DND-41 (cell line): ENCODE data around the gene LAMA2.

ENCODE experiments used
- ATAC-seq: fragments of 200-7000 bp; cut with Tn5 transposase; 3 replicates; pipeline ENCODE4 v1.9.1; 2021; ENCODE audit warnings: low read depth; ENCODE audit not compliant: insufficient read depth
- DNase-seq: peaks from one replicate; pipeline ENCODE4 v3.0.0-alpha.2; 2020
- H2AFZ ChIP-seq: 2 replicates; pipeline ENCODE4 v1.6.0; 2012; ENCODE audit warnings: low read depth, low read length
- H3K27ac ChIP-seq: 2 replicates; pipeline ENCODE4 v1.5.1; 2012; ENCODE audit warnings: low read length, inconsistent platforms
- H3K27me3 ChIP-seq: fragments of 200-600 bp; sonication (generic); 2 replicates; pipeline ENCODE4 v1.6.0; 2012; ENCODE audit warnings: low read length, mild to moderate bottlenecking, inconsistent platforms; ENCODE audit not compliant: insufficient read depth, poor library complexity
- H3K36me3 ChIP-seq: 2 replicates; pipeline ENCODE4 v1.5.1; 2012; ENCODE audit warnings: low read length, inconsistent platforms; ENCODE audit not compliant: insufficient read depth
- H3K4me1 ChIP-seq: 2 replicates; pipeline ENCODE4 v1.5.1; 2012; ENCODE audit warnings: mild to moderate bottlenecking, low read length; ENCODE audit not compliant: insufficient read depth
- H3K4me2 ChIP-seq: 2 replicates; pipeline ENCODE4 v1.6.0; 2012; ENCODE audit warnings: mild to moderate bottlenecking, moderate library complexity, low read length, inconsistent platforms; ENCODE audit not compliant: insufficient read depth
- H3K4me3 ChIP-seq, 2 experiments: fragments of 200-600 bp in 1 of 2; shearing (Covaris generic) in 1 of 2; 2 replicates each; pipeline ENCODE4 v1.5.1; 2012 to 2016; ENCODE audit warnings: inconsistent platforms in 2 of 2, low read length in 2 of 2, mild to moderate bottlenecking in 2 of 2, low read depth in 1 of 2, moderate library complexity in 1 of 2
- H3K79me2 ChIP-seq: 2 replicates; pipeline ENCODE4 v1.6.0; 2012; ENCODE audit warnings: low read length, inconsistent platforms; ENCODE audit not compliant: insufficient read depth
- H3K9ac ChIP-seq: 2 replicates; pipeline ENCODE4 v1.6.0; 2012; ENCODE audit warnings: low read depth, mild to moderate bottlenecking, inconsistent platforms, low read length, moderate library complexity
- H3K9me3 ChIP-seq: 2 replicates; pipeline ENCODE4 v1.5.1; 2012; ENCODE audit warnings: low read length, moderate library complexity, mild to moderate bottlenecking, inconsistent platforms; ENCODE audit not compliant: insufficient read depth, severe bottlenecking
- H4K20me1 ChIP-seq: 2 replicates; pipeline ENCODE4 v1.6.0; 2012; ENCODE audit warnings: low read length; ENCODE audit not compliant: insufficient read depth
- CTCF ChIP-seq: IDR thresholded peaks from 2 replicates; pipeline ENCODE4 v1.5.1; 2012; ENCODE audit warnings: borderline replicate concordance, low read length, moderate library complexity, mild to moderate bottlenecking; ENCODE audit not compliant: poor library complexity, severe bottlenecking; ENCODE audit errors: extremely low read depth
- EZH2 ChIP-seq: IDR thresholded peaks from 3 replicates; pipeline ENCODE4 v1.6.1; 2012; ENCODE audit warnings: borderline replicate concordance, low read depth, mild to moderate bottlenecking, moderate library complexity, low read length, inconsistent platforms; ENCODE audit not compliant: severe bottlenecking

LAMA2 gene

GRCh38 chr6:129499843-129500219, 616.9 kb downstream of the LAMA2 start:
- H3K9ac ChIP-seq: no peak overlapping the region
- no peak overlapping the region for H3K4me3 ChIP-seq
- TF ChIP-seq CTCF (no peak), EZH2 (no peak)
- no peak for ATAC-seq
- no peaks in the 10 kb centered on the region for H3K36me3 ChIP-seq
- no peak overlapping the region for H3K4me2 ChIP-seq
- no peaks in the 10 kb centered on the region for H4K20me1 ChIP-seq
- no peaks in the 10 kb centered on the region for H3K9me3 ChIP-seq
- no peak for DNase-seq
- H3K4me1 ChIP-seq: peaks cover 8% of the 10 kb centered on the region; the same call in 1 of the 2 replicates
- H2AFZ ChIP-seq: no peak overlapping the region
- H3K27ac ChIP-seq: no peak overlapping the region
- no peaks in the 10 kb centered on the region for H3K27me3 ChIP-seq
- no peaks in the 10 kb centered on the region for H3K79me2 ChIP-seq

- H3K4me1 ChIP-seq: peaks cover 8% of the 10 kb centered on the region; the same call in 1 of the 2 replicates
- H3K36me3 ChIP-seq: no peaks in the 10 kb centered on the region
- no peak overlapping the region for H3K4me2 ChIP-seq
- no peak overlapping the region for H3K27ac ChIP-seq
- peak; percentile 61 for ATAC-seq
- H3K4me3 ChIP-seq: no peak overlapping the region
- no peaks in the 10 kb centered on the region for H4K20me1 ChIP-seq
- H2AFZ ChIP-seq: no peak overlapping the region
- no peaks in the 10 kb centered on the region for H3K79me2 ChIP-seq
- H3K9ac ChIP-seq: no peak overlapping the region
- TF ChIP-seq EZH2: no peak
- TF ChIP-seq CTCF: peak; percentile 59
- peak; percentile 13 for DNase-seq
- no peaks in the 10 kb centered on the region for H3K9me3 ChIP-seq
- H3K27me3 ChIP-seq: no peaks in the 10 kb centered on the region
Measured at GRCh38 chr6:129500958-129501739, 618.2 kb downstream of the LAMA2 start.

- no peak overlapping the region for H3K9ac ChIP-seq
- H3K4me3 ChIP-seq: no peak overlapping the region
Measured at GRCh38 chr6:129501740-129502660, 619.1 kb downstream of the LAMA2 start.

More at GRCh38 chr6:129501740-129502660, 619.1 kb downstream of the LAMA2 start:
- no peak for ATAC-seq
- Histone ChIP-seq H3K27me3 (no peaks in the 10 kb centered on the region), H3K36me3 (no peaks in the 10 kb centered on the region), H3K4me2 (no peak overlapping the region), H3K9me3 (no peaks in the 10 kb centered on the region), H3K79me2 (no peaks in the 10 kb centered on the region), H2AFZ (no peak overlapping the region), H3K4me1 (peaks cover 8% of the 10 kb centered on the region; the same call in 1 of the 2 replicates), H4K20me1 (no peaks in the 10 kb centered on the region), H3K27ac (no peak overlapping the region)
- DNase-seq: no peak
- TF ChIP-seq CTCF: no peak
- TF ChIP-seq EZH2: no peak
